NCI-H2107 (cell line): ENCODE measurements around the gene NKX6-2.
"Not testable (repeated sequence)": the region's sequence is repeated elsewhere in the genome, so short reads cannot be mapped to it uniquely, and the experiment has no call there.

Source experiments
- DNase-seq: peaks from one replicate; lab custom pipeline; 2025; lab: John Stamatoyannopoulos, UW

NKX6-2 gene

GRCh38 chr10:132785723-132786475 lies at the start of gene NKX6-2:
Gene NKX6-2, minus strand, starts transcription at chr10:132786147. Its CDS starts 199 bp downstream, at chr10:132785948.
- no peak for DNase-seq

GRCh38 chr10:132834891-132835847 lies 49.2 kb upstream of the NKX6-2 start:
- DNase-seq, result no peak

GRCh38 chr10:132834311-132834761 lies 48.4 kb upstream of the NKX6-2 start:
- DNase-seq, result no peak

- DNase-seq, result no peak
These were observed 47.6 kb upstream of the NKX6-2 start for GRCh38 chr10:132833421-132834111.

GRCh38 chr10:132832186-132832969 lies 46.4 kb upstream of the NKX6-2 start:
- no peak for DNase-seq

GRCh38 chr10:132829403-132829802 lies 43.5 kb upstream of the NKX6-2 start:
- DNase-seq, result no peak

- no peak for DNase-seq
These were observed 42.7 kb upstream of the NKX6-2 start for GRCh38 chr10:132828681-132829080.

- no peak for DNase-seq
These were observed 42.1 kb upstream of the NKX6-2 start for GRCh38 chr10:132827861-132828539.

- DNase-seq, result no peak
These were observed 41.5 kb upstream of the NKX6-2 start for GRCh38 chr10:132827423-132827789.

- no peak for DNase-seq
These were observed 40.8 kb upstream of the NKX6-2 start for GRCh38 chr10:132826524-132827422.

- DNase-seq, result not testable (repeated sequence)
These were observed 40.0 kb upstream of the NKX6-2 start for GRCh38 chr10:132825783-132826523.

- no peak for DNase-seq
These were observed 34.1 kb upstream of the NKX6-2 start for GRCh38 chr10:132820056-132820455.

GRCh38 chr10:132817701-132818211 lies 31.8 kb upstream of the NKX6-2 start:
- no peak for DNase-seq

- DNase-seq, result no peak
These were observed 30.8 kb upstream of the NKX6-2 start for GRCh38 chr10:132816718-132817117.

GRCh38 chr10:132815168-132815857 lies 29.4 kb upstream of the NKX6-2 start:
- no peak for DNase-seq

GRCh38 chr10:132814469-132814856 lies 28.5 kb upstream of the NKX6-2 start:
- DNase-seq, result no peak

GRCh38 chr10:132813560-132814468 lies 27.9 kb upstream of the NKX6-2 start:
- DNase-seq, result no peak
